HepG2 (cell line): ENCODE results near the gene ALDH1A1. TPM values are rescaled to one million over a fixed set of nuclear protein-coding genes. Genes with fewer than 3 reads are reported as not detected.

Experiments
- ATAC-seq: fragments of 200-7000 bp; cut with Tn5 transposase; 3 replicates; pipeline ENCODE4 v1.9.1; 2020; ENCODE audit warnings: mild to moderate bottlenecking, moderate library complexity
- BruUV-seq: library from RNA; stranded (reverse); fragments of 400-500 nt; replicated peaks from 2 replicates; lab custom pipeline; 2021; lab: Mats Ljungman, UMichigan
- CTCF ChIA-PET: fragments of 300-600 bp; formaldehyde crosslinking; extraction: SDS; loops from one replicate; lab custom pipeline; 2021; ENCODE audit warnings: low total read pairs, inconsistent platforms, low intra/inter-chr PET ratio; lab: Yijun Ruan, JAX
- POLR2A ChIA-PET: fragments of 350-600 bp; sonication (Branson Sonifier 250); formaldehyde crosslinking; loops from one replicate; lab custom pipeline; 2020; ENCODE audit warnings: antibody characterized with exemption, inconsistent platforms; lab: Yijun Ruan, JAX
- DNase-seq: peaks from one replicate; pipeline ENCODE4 v3.0.0-alpha.2; 2015; ENCODE audit warnings: low spot score
- FAIRE-seq: peaks from 3 replicates; lab custom pipeline; 2011; peaks lifted over from hg19 to GRCh38; lab: Jason Lieb, UNC
- H2AFZ ChIP-seq: one replicate; pipeline ENCODE4 v1.6.1; 2011; ENCODE audit warnings: low read length, inconsistent platforms
- H3K27ac ChIP-seq: fragments of 300-600 bp; 3 replicates; pipeline ENCODE4 v1.8.0; 2011; ENCODE audit warnings: mixed run types, mild to moderate bottlenecking, mixed read lengths, low read length, inconsistent platforms; ENCODE audit not compliant: insufficient read depth; ENCODE audit errors: extremely low read length
- H3K27me3 ChIP-seq, 2 experiments: fragments of 200-600 bp in 1 of 2; 2 replicates in 1 of 2; 3 replicates in 1 of 2; pipeline versions ENCODE4 v1.6.0 to v1.8.0; 2011; ENCODE audit warnings: low read length in 2 of 2, mild to moderate bottlenecking in 2 of 2, moderate library complexity in 2 of 2, inconsistent platforms in 1 of 2; ENCODE audit not compliant: insufficient read depth in 2 of 2, control insufficient read depth in 1 of 2
- H3K36me3 ChIP-seq, 2 experiments: fragments of 200-600 bp in 1 of 2; replicated peaks in 1 of 2; 2 replicates in 1 of 2; 3 replicates in 1 of 2; pipeline versions ENCODE4 v1.5.1 to v1.8.0; 2011; ENCODE audit warnings: low read length in 2 of 2, inconsistent platforms in 1 of 2; ENCODE audit not compliant: insufficient read depth in 2 of 2, control insufficient read depth in 1 of 2
- H3K4me1 ChIP-seq: 2 replicates; pipeline ENCODE4 v1.5.1; 2012; ENCODE audit warnings: low read length, inconsistent platforms; ENCODE audit not compliant: insufficient read depth
- H3K4me2 ChIP-seq: 2 replicates; pipeline ENCODE4 v1.6.0; 2011; ENCODE audit warnings: low read depth, low read length, inconsistent platforms
- H3K4me3 ChIP-seq, 3 experiments: fragments of 200-600 bp in 1 of 3; sonication (generic), shearing (Covaris generic) in 1 of 3; replicated peaks in 1 of 3; 2 replicates each; pipeline ENCODE4 v1.5.1; 2011 to 2016; ENCODE audit warnings: low read length in 3 of 3, inconsistent platforms in 2 of 3, low read depth in 2 of 3, mild to moderate bottlenecking in 2 of 3, control low read depth in 1 of 3, mixed read lengths in 1 of 3; ENCODE audit not compliant: insufficient read depth in 1 of 3
- H3K79me2 ChIP-seq: one replicate; pipeline ENCODE4 v1.6.1; 2011; ENCODE audit warnings: low read length, inconsistent platforms; ENCODE audit not compliant: insufficient read depth
- H3K9ac ChIP-seq: 2 replicates; pipeline ENCODE4 v1.6.0; 2011; ENCODE audit warnings: mild to moderate bottlenecking, low read depth, low read length, inconsistent platforms; ENCODE audit not compliant: insufficient read depth
- H3K9me3 ChIP-seq: 2 replicates; pipeline ENCODE4 v1.5.1; 2012; ENCODE audit warnings: mild to moderate bottlenecking, low read length
- H4K20me1 ChIP-seq: 2 replicates; pipeline ENCODE4 v1.6.0; 2011; ENCODE audit warnings: inconsistent platforms, mild to moderate bottlenecking, low read length, moderate library complexity; ENCODE audit not compliant: insufficient read depth
- ARNT ChIP-seq: fragments of 450-650 bp; IDR thresholded peaks from 2 replicates; pipeline ENCODE4 v1.6.1; 2017
- ELF1 ChIP-seq: sonication (generic); formaldehyde crosslinking; IDR thresholded peaks from 2 replicates; pipeline ENCODE4 v1.4.0; 2020; ENCODE audit warnings: missing genetic modification reagents
- GPBP1L1 ChIP-seq: sonication (generic); formaldehyde crosslinking; IDR thresholded peaks from 2 replicates; pipeline ENCODE4 v1.5.0; 2020; ENCODE audit warnings: mild to moderate bottlenecking, missing genetic modification reagents
- MYNN ChIP-seq: sonication (generic); formaldehyde crosslinking; IDR thresholded peaks from 2 replicates; pipeline ENCODE4 v1.4.0; 2020; ENCODE audit warnings: mild to moderate bottlenecking, low read depth, missing genetic modification reagents
- PBX3 ChIP-seq: sonication (generic); formaldehyde crosslinking; IDR thresholded peaks from 2 replicates; pipeline ENCODE4 v1.8.1; 2023; ENCODE audit warnings: missing genetic modification reagents, inconsistent platforms, borderline replicate concordance
- SP1 ChIP-seq, 2 experiments: fragments of 450-650 bp in 1 of 2; sonication (generic) in 1 of 2; formaldehyde crosslinking in 1 of 2; IDR thresholded peaks; 2 replicates each; pipeline versions ENCODE4 v1.4.0 to v1.6.1; 2016 to 2020; ENCODE audit warnings: missing genetic modification reagents in 1 of 2
- TFDP2 ChIP-seq: sonication (generic); formaldehyde crosslinking; IDR thresholded peaks from 2 replicates; pipeline ENCODE4 v1.4.0; 2020; ENCODE audit warnings: missing genetic modification reagents
- XRCC5 ChIP-seq: fragments of 200-400 bp; formaldehyde crosslinking; optimal IDR thresholded peaks from 2 replicates; pipeline ENCODE3; 2017; ENCODE audit warnings: mild to moderate bottlenecking, low read length
- ZNF414 ChIP-seq: sonication (generic); formaldehyde crosslinking; IDR thresholded peaks from 2 replicates; pipeline ENCODE4 v1.5.0; 2020; ENCODE audit warnings: missing genetic modification reagents
- WGBS: methylation state at CpG from one replicate; pipeline ENCODE4 v1.1.6; 2017; ENCODE audit warnings: low lambda C conversion rate; 5-methylcytosine and 5-hydroxymethylcytosine counted together
- in situ Hi-C: cut with HindIII; loops from 2 replicates; pipeline ENCODE4 v1.10.0; 2017; ENCODE audit warnings: low pct_unique_long_range_greater_than_20kb; ENCODE audit not compliant: extremely low pct_ligation_motif_present
- intact Hi-C: fragments of 100-400 bp; cut with micrococcal nuclease; formaldehyde crosslinking; loops from one replicate; pipeline ENCODE4 v1.10.0; 2022; ENCODE audit not compliant: unreplicated experiment
- polyA plus RNA-seq, 8 experiments: library from polyadenylated mRNA; depleted of rRNA in 3 of 8; stranded (reverse) in 7 of 8; unstranded in 1 of 8; fragments of >200 nt; fragmentation: Illumina TruSeq in 4 of 8; extraction: Trizol in 4 of 8; gene quantifications; 2 replicates each; pipeline versions ENCODE4 v1.2.1 to v1.2.3, GENCODE V29; 2011 to 2016; ENCODE audit warnings: low read depth in 4 of 8, missing spikeins in 1 of 8, mixed read lengths in 1 of 8; ENCODE audit not compliant: insufficient read depth in 1 of 8
- total RNA-seq, 5 experiments: library from RNA; depleted of rRNA; stranded (reverse); fragments of >200 nt; fragmentation: Illumina TruSeq; extraction: Trizol; gene quantifications; 2 replicates each; pipeline ENCODE4 v1.2.3, GENCODE V29; 2016; ENCODE audit warnings: low read depth in 1 of 5

Gene ALDH1A1
- total and polyA plus RNA-seq, 2 of the 13 experiments (the other 11 are each of a cell fraction or from before 2014, with no cell fraction given) = 88.2 to 439 TPM

DNA sequence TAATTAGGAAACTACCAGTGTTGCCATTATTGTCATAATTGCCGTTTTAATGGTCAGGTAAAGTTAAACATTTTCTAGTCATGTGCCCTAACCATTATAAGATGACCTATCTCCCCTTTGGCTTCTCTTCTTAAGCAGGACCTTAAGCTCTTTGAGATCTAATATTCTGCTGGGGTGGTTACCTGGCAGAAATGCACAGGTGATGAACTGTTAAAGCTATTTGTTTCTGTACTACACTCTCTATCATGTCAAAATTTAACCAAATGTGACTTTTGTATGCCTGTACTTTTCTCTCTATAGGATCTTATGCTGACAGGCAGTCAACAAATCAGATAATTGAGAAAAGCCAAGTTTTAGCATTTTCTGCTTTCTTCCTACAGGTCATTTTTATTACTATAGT lies 23.3 kb downstream of the ALDH1A1 start:
- H3K9ac ChIP-seq = no peak overlapping the region
- H3K9me3 ChIP-seq = no peaks in the 10 kb centered on the region
- H3K79me2 ChIP-seq = peaks cover 11% of the 10 kb centered on the region
- POLR2A ChIA-PET = no interaction called here
- DNase-seq = no peak
- peaks cover 10 to 63% of the 10 kb centered on the region in 2 experiments for H3K36me3 ChIP-seq
- no peak overlapping the region for H3K4me2 ChIP-seq
- no peaks in the 10 kb centered on the region for H3K27me3 ChIP-seq
- intact Hi-C loops (loop anchor here (5.0 kb wide), 2 partner anchors 68 to 72 kb away; no protein-coding TSS in a partner anchor), in situ Hi-C loops (no loop called here)
- no TSS peak for BruUV-seq
- TF ChIP-seq SP1 (IDR thresholded peaks at IDR 0.05) (no peak), SP1 (CRISPR knock-in tag; IDR thresholded peaks at IDR 0.05) (no peak), ELF1 (no peak), GPBP1L1 (no peak), XRCC5 (no peak), ZNF414 (CRISPR knock-in tag) (no peak), ARNT (no peak), PBX3 (no peak), TFDP2 (CRISPR knock-in tag) (no peak), MYNN (no peak)
- no peaks in the 10 kb centered on the region; the same call in 1 of the 2 replicates for H4K20me1 ChIP-seq
- H3K4me3 ChIP-seq = no peak overlapping the region
- peaks cover 30% of the 10 kb centered on the region for H3K4me1 ChIP-seq
- no peak overlapping the region for H2AFZ ChIP-seq
- FAIRE-seq = no peak
- no peak overlapping the region for H3K27ac ChIP-seq
- WGBS = 93% methylated on average over 1 of the region's 1 CpG
- CTCF ChIA-PET = no interaction called here
- no peak for ATAC-seq
